SK-N-MC (cell line): Measurements from ENCODE around the gene UCK1.

Experiments
- EZH2 ChIP-seq: fragments of 200-600 bp; sonication (generic); IDR thresholded peaks from one replicate; pipeline ENCODE4 v1.6.1; 2017; ENCODE audit warnings: antibody characterized with exemption
- FOXP2 ChIP-seq: optimal IDR thresholded peaks from 2 replicates; pipeline ENCODE3; 2011; ENCODE audit warnings: mild to moderate bottlenecking, moderate library complexity; ENCODE audit not compliant: insufficient read depth; ENCODE audit errors: extremely low read length, control extremely low read depth
- POLR2AphosphoS5 ChIP-seq: IDR thresholded peaks from 2 replicates; pipeline ENCODE4 v1.6.1; 2012; ENCODE audit warnings: mild to moderate bottlenecking, low read depth, low read length, borderline replicate concordance

GRCh38 chr9:131525643-131526565, 5.2 kb downstream of the UCK1 start:
- TF ChIP-seq EZH2 = no peak
- TF ChIP-seq POLR2AphosphoS5 = no peak
- TF ChIP-seq FOXP2 = no peak
